ENCODE results near the gene KCNJ8. TPM values are rescaled to one million over a fixed set of nuclear protein-coding genes. Genes with fewer than 3 reads are reported as not detected.

Gene KCNJ8
- polyA plus RNA-seq, 2 of the 4 experiments (the other 2 are of a cell fraction) = 0.67 to 0.68 TPM

Other genes with a start within 250 kb of the KCNJ8 start
- gene SPX, start 248.4 kb downstream of the KCNJ8 start, polyA plus RNA-seq (2011; rRNA removed) = 34.4 and 39.8 TPM in 2 replicates
- gene SPX, start 248.4 kb downstream of the KCNJ8 start, polyA plus RNA-seq (2017; fragmentation: RNase III; extraction: RNeasy Plus Mini Kit Qiagen cat#74134 plus additional on column Dnase treatment) = 2.7 to 3.2 TPM (median 2.9 TPM) in 3 replicates
- gene GYS2, start 169.9 kb downstream of the KCNJ8 start, polyA plus RNA-seq (2011; rRNA removed) = 0.19 TPM in 2 replicates
- 0.04 TPM in 1 of 3 replicates, not detected in the others for gene GYS2, start 169.9 kb downstream of the KCNJ8 start, polyA plus RNA-seq (2017; fragmentation: RNase III; extraction: RNeasy Plus Mini Kit Qiagen cat#74134 plus additional on column Dnase treatment)
- gene LDHB, start 116.9 kb downstream of the KCNJ8 start, polyA plus RNA-seq (2011; rRNA removed) = 1,881 and 2,260 TPM in 2 replicates
- gene LDHB, start 116.9 kb downstream of the KCNJ8 start, polyA plus RNA-seq (2017; fragmentation: RNase III; extraction: RNeasy Plus Mini Kit Qiagen cat#74134 plus additional on column Dnase treatment) = 1,745 to 1,852 TPM (median 1,788 TPM) in 3 replicates
- 0.01 TPM in 2 replicates for gene ABCC9, start 166.7 kb upstream of the KCNJ8 start, polyA plus RNA-seq (2011; rRNA removed)
- gene ABCC9, start 166.7 kb upstream of the KCNJ8 start, polyA plus RNA-seq (2017; fragmentation: RNase III; extraction: RNeasy Plus Mini Kit Qiagen cat#74134 plus additional on column Dnase treatment) = 0.03 TPM in 1 of 3 replicates, not detected in the others

All from A549 (cell line).